Raji (cell line): ENCODE data around the gene GALNT2.

Experiments
- POLR2A ChIP-seq: IDR thresholded peaks from 2 replicates; pipeline ENCODE4 v1.6.1; 2011; ENCODE audit warnings: low read depth, low read length, control low read depth; ENCODE audit not compliant: insufficient read depth

The GALNT2 gene

DNA sequence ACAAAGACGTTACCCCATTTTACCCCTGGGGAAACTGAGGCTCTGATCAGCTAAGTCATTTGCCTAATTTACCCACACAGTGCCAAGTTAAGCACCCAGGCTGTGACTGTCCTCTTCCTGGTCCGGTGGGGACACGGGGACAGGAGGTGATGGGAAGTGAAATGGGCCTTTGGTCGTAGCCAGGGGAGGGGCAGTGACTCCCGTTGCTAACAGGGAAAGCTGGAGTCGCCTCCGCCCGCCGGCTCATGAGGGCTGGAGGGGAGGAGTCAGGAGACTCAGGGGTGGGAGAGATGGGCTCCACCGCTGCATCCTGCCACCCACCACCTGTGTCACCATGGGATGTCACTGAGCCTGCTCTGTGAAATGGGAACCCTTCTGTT lies 219.8 kb downstream of the GALNT2 start:
- no peak for TF ChIP-seq POLR2A

DNA sequence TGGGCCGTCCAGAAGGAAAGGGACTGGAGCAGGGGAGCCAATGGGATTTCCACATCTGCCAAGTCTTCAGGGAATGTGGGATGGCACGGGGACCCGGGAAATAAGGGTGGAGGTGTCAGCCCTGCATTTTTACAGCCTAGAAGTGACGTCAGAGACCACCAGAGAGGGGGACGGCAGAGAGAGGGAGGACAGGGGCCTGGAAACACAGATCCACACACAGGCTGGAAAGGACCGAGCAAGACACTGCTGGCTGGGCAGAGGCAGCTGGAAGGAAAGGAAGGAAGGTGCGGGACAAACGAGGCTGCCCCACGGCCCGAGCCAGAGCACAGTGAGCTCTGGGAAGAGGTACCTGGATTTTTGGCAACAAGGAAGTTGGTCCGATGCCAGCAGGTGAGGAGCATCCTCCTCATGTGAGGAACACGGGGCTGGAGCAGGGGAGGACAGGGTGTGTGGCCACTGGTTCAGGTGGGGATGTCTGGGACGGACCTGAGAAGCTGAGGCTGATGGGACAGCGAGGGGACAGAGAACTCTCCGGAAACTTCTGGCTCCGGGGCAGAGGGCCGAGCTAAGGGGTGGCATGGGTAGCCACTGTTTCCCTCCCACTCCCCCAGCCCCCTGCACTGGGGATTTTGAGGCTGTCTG lies 220.8 kb downstream of the GALNT2 start:
- no peak for TF ChIP-seq POLR2A

GRCh38 chr1:230288641-230289349 lies 221.8 kb downstream of the GALNT2 start:
- no peak for TF ChIP-seq POLR2A

DNA sequence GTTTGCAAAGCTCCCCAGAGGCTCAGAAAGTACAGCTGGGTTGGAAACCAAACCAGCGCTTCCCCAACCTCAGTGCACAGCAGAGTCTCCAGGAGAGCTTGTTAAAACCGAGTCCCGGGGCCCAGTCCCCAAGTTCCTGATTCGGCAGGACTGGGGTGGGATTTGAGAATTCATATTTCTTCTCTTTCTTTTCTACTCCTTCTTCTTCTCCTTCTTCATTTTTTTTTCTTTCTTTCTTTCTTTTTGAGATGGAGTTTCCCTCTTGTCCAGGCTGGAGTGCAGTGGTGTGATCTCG lies 222.3 kb downstream of the GALNT2 start:
- TF ChIP-seq POLR2A: no peak

DNA sequence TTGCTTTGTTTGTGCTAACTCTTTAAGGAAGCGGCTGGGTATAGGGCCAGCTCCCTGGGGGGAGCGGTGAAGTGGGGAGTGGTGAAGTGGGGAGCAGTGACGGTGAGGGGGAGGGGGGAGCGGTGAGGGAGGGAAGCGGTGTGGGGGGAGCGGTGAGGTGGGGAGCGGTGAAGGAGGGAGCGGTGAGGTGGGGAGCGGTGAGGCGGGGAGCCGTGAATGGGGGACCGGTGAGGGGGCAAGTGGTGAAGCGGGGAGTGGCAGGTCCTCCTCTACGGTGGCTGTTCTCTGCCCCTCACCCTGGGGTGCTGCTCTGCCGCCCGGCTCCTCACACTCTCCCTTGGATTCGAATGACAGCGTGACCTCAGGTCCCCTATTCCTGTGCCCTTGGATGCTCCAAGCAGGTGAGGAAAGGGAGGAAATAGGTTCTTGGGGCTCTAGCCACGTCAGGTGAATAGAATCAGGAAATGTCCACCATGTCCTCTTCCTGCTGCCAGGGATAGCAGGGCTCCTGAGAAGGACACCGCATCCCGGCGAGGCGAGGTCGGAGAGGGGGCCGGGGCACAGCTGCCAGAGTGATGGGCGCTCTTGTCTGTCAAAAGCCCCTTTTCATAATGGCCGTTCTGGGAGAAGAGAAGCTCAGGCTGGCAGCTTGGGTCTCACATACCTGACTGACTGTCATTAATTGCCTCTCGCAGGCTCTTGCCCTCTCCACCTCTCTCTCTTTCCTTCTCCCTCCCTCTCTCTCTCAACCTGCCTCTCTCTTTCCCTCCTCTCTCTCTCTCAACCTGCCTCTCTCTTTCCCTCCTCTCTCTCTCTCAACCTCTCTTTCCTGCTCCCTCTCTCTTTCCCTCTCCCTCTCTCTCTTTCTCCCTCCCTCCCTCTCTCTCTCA lies 224.9 kb downstream of the GALNT2 start:
- no peak for TF ChIP-seq POLR2A

GRCh38 chr1:230292689-230293389 lies 225.8 kb downstream of the GALNT2 start:
- TF ChIP-seq POLR2A: no peak

GRCh38 chr1:230293390-230293700 lies 226.3 kb downstream of the GALNT2 start:
- TF ChIP-seq POLR2A: no peak

DNA sequence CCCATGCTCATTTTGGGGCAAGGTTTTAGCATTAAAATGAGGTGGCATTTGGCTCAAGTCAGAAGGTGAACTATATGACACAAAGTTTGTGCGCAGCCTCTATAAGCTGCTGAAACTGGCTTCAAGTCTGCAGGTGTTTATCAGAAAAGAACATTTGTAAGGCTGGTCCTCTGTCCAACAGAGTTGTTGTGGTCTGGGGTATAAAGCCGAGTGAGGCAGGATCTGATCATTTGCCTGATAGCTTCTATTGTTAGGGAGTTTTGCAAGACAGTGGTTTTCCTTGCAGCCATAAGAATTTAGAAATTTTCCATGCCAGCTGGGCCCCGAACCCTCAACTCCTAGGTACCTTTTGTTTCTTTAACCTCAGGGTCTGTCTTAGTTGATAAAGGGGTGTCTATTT lies 228.3 kb downstream of the GALNT2 start:
- no peak for TF ChIP-seq POLR2A

- TF ChIP-seq POLR2A: no peak
Observed at GRCh38 chr1:230299191-230300006, 232.4 kb downstream of the GALNT2 start.

- no peak for TF ChIP-seq POLR2A
Observed at GRCh38 chr1:230300322-230301301, 233.6 kb downstream of the GALNT2 start.

- no peak for TF ChIP-seq POLR2A
Observed at GRCh38 chr1:230301322-230301721, 234.3 kb downstream of the GALNT2 start.

- TF ChIP-seq POLR2A: no peak
Observed at GRCh38 chr1:230301822-230302221, 234.8 kb downstream of the GALNT2 start.

DNA sequence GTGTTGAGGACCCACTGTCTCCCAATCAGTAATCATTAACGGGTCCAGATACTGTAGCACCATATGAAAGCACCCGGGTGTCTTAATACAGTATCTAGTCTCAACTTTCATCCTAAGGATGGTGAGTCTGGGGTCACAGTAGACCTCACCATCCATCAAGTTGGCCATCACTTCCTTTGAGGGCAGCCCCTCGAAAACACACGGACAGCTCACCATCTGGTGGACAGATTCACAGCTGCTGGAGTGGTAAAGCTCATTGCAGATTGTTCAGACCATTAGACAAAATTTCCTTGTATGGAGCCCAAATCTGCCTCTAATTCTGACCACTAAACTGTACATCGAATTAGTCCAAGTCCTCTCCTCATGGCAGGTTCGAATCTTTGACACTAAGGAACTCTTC lies 236.0 kb downstream of the GALNT2 start:
- no peak for TF ChIP-seq POLR2A

- no peak for TF ChIP-seq POLR2A
Observed at GRCh38 chr1:230303822-230304221, 236.8 kb downstream of the GALNT2 start.
